ENCODE data around the gene KRTAP10-3. TPM values are rescaled to one million over a fixed set of nuclear protein-coding genes. Genes with fewer than 3 reads are reported as not detected.
A peak's percentile ranks its signal among the peaks of the same experiment; 100 is the strongest.
"Not testable (repeated sequence)": the region's sequence is repeated elsewhere in the genome, so short reads cannot be mapped to it uniquely, and the experiment has no call there.

The KRTAP10-3 gene
- total RNA-seq, 1 donor from 2014 or later, result not detected

- no peak within 1 kb of the TSS for H3K27ac ChIP-seq
Observed at GRCh38 chr21:44551340-44551961, 7.1 kb downstream of the KRTAP10-3 start, which contains the start of gene KRTAP10-2. TSS of gene KRTAP10-2 (minus strand) at chr21:44551505. CDS start at chr21:44551458, 47 bp downstream.

GRCh38 chr21:44550807-44551206, 7.8 kb downstream of the KRTAP10-3 start:
- H3K4me3 ChIP-seq, result no peak overlapping the region
- H3K4me1 ChIP-seq, result no peaks in the 10 kb centered on the region
- no peak overlapping the region for H3K27ac ChIP-seq
- H3K36me3 ChIP-seq, result no peaks in the 10 kb centered on the region
- H3K9me3 ChIP-seq, result no peaks in the 10 kb centered on the region
- ATAC-seq (no peak), DNase-seq (peak; percentile 52)
- intact Hi-C loops (cut with DNase I), result no loop called here
- peaks cover 14% of the 10 kb centered on the region for H3K27me3 ChIP-seq
- TF ChIP-seq CTCF (IDR thresholded peaks at IDR 0.05), result no peak

More at GRCh38 chr21:44551340-44551961, 7.1 kb downstream of the KRTAP10-3 start, which contains the start of gene KRTAP10-2:
- Histone ChIP-seq H3K36me3 (no peaks in the 10 kb centered on the region), H3K27me3 (peaks cover 16% of the 10 kb centered on the region), H3K4me1 (no peaks in the 10 kb centered on the region), H3K4me3 (no peak within 1 kb of the TSS), H3K9me3 (no peaks in the 10 kb centered on the region)
- TF ChIP-seq CTCF (IDR thresholded peaks at IDR 0.05), result no peak
- intact Hi-C loops (cut with DNase I), result no loop called here
- peak; percentile 60 for DNase-seq
- ATAC-seq, result no peak

- H3K27ac ChIP-seq; intact Hi-C loops (cut with DNase I); H3K4me3 ChIP-seq; ATAC-seq; H3K9me3 ChIP-seq; H3K36me3 ChIP-seq; H3K4me1 ChIP-seq: not testable (repeated sequence)
- DNase-seq, result peak; percentile 64
- H3K27me3 ChIP-seq, result peaks cover 13% of the 10 kb centered on the region
Observed at GRCh38 chr21:44550285-44550684, 8.3 kb downstream of the KRTAP10-3 start.

- ATAC-seq, result peak; percentile 36
- no peak overlapping the region for H3K4me3 ChIP-seq
- intact Hi-C loops (cut with DNase I), result no loop called here
- no peaks in the 10 kb centered on the region for H3K9me3 ChIP-seq
- no peak overlapping the region for H3K27ac ChIP-seq
- H3K27me3 ChIP-seq, result peaks cover 13% of the 10 kb centered on the region
- H3K36me3 ChIP-seq, result no peaks in the 10 kb centered on the region
- DNase-seq, result peak; percentile 41
- no peak for TF ChIP-seq CTCF (IDR thresholded peaks at IDR 0.05)
- no peaks in the 10 kb centered on the region for H3K4me1 ChIP-seq
Observed at GRCh38 chr21:44549525-44550211, 8.9 kb downstream of the KRTAP10-3 start.

GRCh38 chr21:44548922-44549321, 9.7 kb downstream of the KRTAP10-3 start:
- intact Hi-C loops (cut with DNase I), result no loop called here
- DNase-seq (no peak), ATAC-seq (no peak)
- no peaks in the 10 kb centered on the region for H3K9me3 ChIP-seq
- no peaks in the 10 kb centered on the region for H3K4me1 ChIP-seq
- H3K27me3 ChIP-seq, result peaks cover 13% of the 10 kb centered on the region
- no peak overlapping the region for H3K27ac ChIP-seq
- H3K36me3 ChIP-seq, result no peaks in the 10 kb centered on the region
- TF ChIP-seq CTCF (IDR thresholded peaks at IDR 0.05), result no peak
- H3K4me3 ChIP-seq, result no peak overlapping the region

GRCh38 chr21:44548381-44548780, 10.2 kb downstream of the KRTAP10-3 start:
- Histone ChIP-seq H3K36me3 (no peaks in the 10 kb centered on the region), H3K27me3 (peaks cover 13% of the 10 kb centered on the region), H3K9me3 (no peaks in the 10 kb centered on the region), H3K4me3 (no peak overlapping the region), H3K27ac (no peak overlapping the region), H3K4me1 (no peaks in the 10 kb centered on the region)
- intact Hi-C loops (cut with DNase I), result no loop called here
- no peak for TF ChIP-seq CTCF (IDR thresholded peaks at IDR 0.05)
- DNase-seq, result peak; percentile 33
- ATAC-seq, result no peak

Measured in upper lobe of right lung (tissue), 1 donor.